HepG2 (cell line): ENCODE results near the gene AP5Z1. TPM values are rescaled to one million over a fixed set of nuclear protein-coding genes. Genes with fewer than 3 reads are reported as not detected.

Source experiments
- ATF7 ChIP-seq, 2 experiments: fragments of 450-650 bp in 1 of 2; sonication (generic) in 1 of 2; formaldehyde crosslinking in 1 of 2; IDR thresholded peaks; 2 replicates each; pipeline versions ENCODE4 v1.4.0 to v1.6.1; 2016 to 2020; ENCODE audit warnings: antibody characterized with exemption in 1 of 2, mild to moderate bottlenecking in 1 of 2, missing genetic modification reagents in 1 of 2
- GABPB1 ChIP-seq: IDR thresholded peaks from 2 replicates; pipeline ENCODE4 v1.6.1; 2016; ENCODE audit warnings: mild to moderate bottlenecking, missing genetic modification reagents, moderate library complexity, missing compliant biosample characterization
- GPN1 ChIP-seq: sonication (generic); formaldehyde crosslinking; IDR thresholded peaks from 2 replicates; pipeline ENCODE4 v1.5.1; 2020; ENCODE audit warnings: missing genetic modification reagents, borderline replicate concordance
- PRDM4 ChIP-seq: sonication (generic); formaldehyde crosslinking; IDR thresholded peaks from 2 replicates; pipeline ENCODE4 v1.9.0; 2021; ENCODE audit warnings: missing genetic modification reagents, borderline replicate concordance
- RBFOX2 ChIP-seq: fragments of 200-400 bp; formaldehyde crosslinking; IDR thresholded peaks from 2 replicates; pipeline ENCODE4 v1.6.1; 2017; ENCODE audit warnings: low read depth, mild to moderate bottlenecking, low read length
- ZMYM2 ChIP-seq: sonication (generic); formaldehyde crosslinking; IDR thresholded peaks from 2 replicates; pipeline ENCODE4 v1.8.0; 2022; ENCODE audit warnings: mild to moderate bottlenecking, missing genetic modification reagents
- ZNF512B ChIP-seq: sonication (generic); formaldehyde crosslinking; IDR thresholded peaks from 2 replicates; pipeline ENCODE4 v1.5.1; 2020; ENCODE audit warnings: missing genetic modification reagents, mild to moderate bottlenecking, borderline replicate concordance
- ZNF619 ChIP-seq: sonication (generic); formaldehyde crosslinking; IDR thresholded peaks from 2 replicates; pipeline ENCODE4 v1.4.0; 2020; ENCODE audit warnings: mild to moderate bottlenecking, missing genetic modification reagents
- ZNF790 ChIP-seq: sonication (generic); formaldehyde crosslinking; IDR thresholded peaks from 2 replicates; pipeline ENCODE4 v1.8.0; 2022; ENCODE audit warnings: missing genetic modification reagents, mild to moderate bottlenecking, borderline replicate concordance
- polyA plus RNA-seq, 8 experiments: library from polyadenylated mRNA; depleted of rRNA in 3 of 8; stranded (reverse) in 7 of 8; unstranded in 1 of 8; fragments of >200 nt; fragmentation: Illumina TruSeq in 4 of 8; extraction: Trizol in 4 of 8; gene quantifications; 2 replicates each; pipeline versions ENCODE4 v1.2.1 to v1.2.3, GENCODE V29; 2011 to 2016; ENCODE audit warnings: low read depth in 4 of 8, missing spikeins in 1 of 8, mixed read lengths in 1 of 8; ENCODE audit not compliant: insufficient read depth in 1 of 8
- total RNA-seq, 5 experiments: library from RNA; depleted of rRNA; stranded (reverse); fragments of >200 nt; fragmentation: Illumina TruSeq; extraction: Trizol; gene quantifications; 2 replicates each; pipeline ENCODE4 v1.2.3, GENCODE V29; 2016; ENCODE audit warnings: low read depth in 1 of 5

The AP5Z1 gene
- total and polyA plus RNA-seq, 2 of the 13 experiments (the other 11 are each of a cell fraction or from before 2014, with no cell fraction given) = 9.3 to 15.1 TPM

- TF ChIP-seq ZNF512B (CRISPR knock-in tag) (no peak), GABPB1 (CRISPR knock-in tag) (no peak), GPN1 (CRISPR knock-in tag) (no peak), PRDM4 (CRISPR knock-in tag) (no peak), ATF7 (IDR thresholded peaks at IDR 0.05) (no peak), ATF7 (CRISPR knock-in tag; IDR thresholded peaks at IDR 0.05) (no peak), RBFOX2 (no peak), ZNF619 (CRISPR knock-in tag) (no peak), ZMYM2 (CRISPR knock-in tag) (no peak), ZNF790 (CRISPR knock-in tag) (no peak)
Observed at GRCh38 chr7:4809091-4809591, 33.7 kb downstream of the AP5Z1 start (continued).
